NOMO-1 (cell line): Measurements from ENCODE around the gene HSD17B10.
A peak's percentile ranks its signal among the peaks of the same experiment; 100 is the strongest.
"Not testable (repeated sequence)": the region's sequence is repeated elsewhere in the genome, so short reads cannot be mapped to it uniquely, and the experiment has no call there.

Source experiments
- DNase-seq, 2 experiments: peaks; one replicate each; lab custom pipeline; 2025; ENCODE audit not compliant: unreplicated experiment in 2 of 2; lab: John Stamatoyannopoulos, UW

HSD17B10 gene

GRCh38 chrX:53438174-53438831 lies 4.1 kb upstream of the HSD17B10 start:
- DNase-seq, result no peak

GRCh38 chrX:53437206-53437605 lies 3.0 kb upstream of the HSD17B10 start:
- no peak for DNase-seq

GRCh38 chrX:53435997-53436396 lies 1.8 kb upstream of the HSD17B10 start:
- peak; percentile 59 to 65 for DNase-seq

GRCh38 chrX:53430231-53430630 lies 3.9 kb downstream of the HSD17B10 start:
- DNase-seq, result no peak

- no peak for DNase-seq
Observed at GRCh38 chrX:53429755-53430154, 4.4 kb downstream of the HSD17B10 start.

GRCh38 chrX:53422861-53423306 lies 11.3 kb downstream of the HSD17B10 start, which contains the start of gene RIBC1:
Gene RIBC1, plus strand, starts transcription at chrX:53422873. Its CDS starts 3,404 bp downstream, at chrX:53426277.
- DNase-seq, result no peak

GRCh38 chrX:53422086-53422860 lies 11.9 kb downstream of the HSD17B10 start, which contains the start of gene SMC1A:
Gene SMC1A, minus strand, starts transcription at chrX:53422654. Its CDS starts 54 bp downstream, at chrX:53422600.
- peak; percentile 85 to 89 for DNase-seq

- no peak for DNase-seq
Observed at GRCh38 chrX:53421772-53422085, 12.4 kb downstream of the HSD17B10 start.

GRCh38 chrX:53421125-53421524 lies 13.0 kb downstream of the HSD17B10 start:
- DNase-seq, result no peak

- DNase-seq, result not testable (repeated sequence)
Observed at GRCh38 chrX:53420351-53420750, 13.8 kb downstream of the HSD17B10 start.

GRCh38 chrX:53412446-53412845 lies 21.7 kb downstream of the HSD17B10 start:
- DNase-seq, result peak; percentile 38 to 46

GRCh38 chrX:53403535-53403934 lies 30.6 kb downstream of the HSD17B10 start:
- no peak for DNase-seq

GRCh38 chrX:53398216-53398615 lies 36.0 kb downstream of the HSD17B10 start:
- DNase-seq, result no peak

GRCh38 chrX:53395605-53396298 lies 38.4 kb downstream of the HSD17B10 start:
- DNase-seq, result no peak

- DNase-seq, result no peak
Observed at GRCh38 chrX:53383376-53384076, 50.6 kb downstream of the HSD17B10 start.
